Activated CD4-positive, alpha-beta T cell treated with anti-CD3 and anti-CD28 coated beads, Interleukin-2, amount 50 U/mL, for 48 hours (primary cell): ENCODE data around the gene TFF1.
A peak's percentile ranks its signal among the peaks of the same experiment; 100 is the strongest.

ENCODE experiments used
- DNase-seq, 2 experiments: peaks; one replicate each; pipeline ENCODE4 v3.0.0-alpha.2; 2020

Gene TFF1

DNA sequence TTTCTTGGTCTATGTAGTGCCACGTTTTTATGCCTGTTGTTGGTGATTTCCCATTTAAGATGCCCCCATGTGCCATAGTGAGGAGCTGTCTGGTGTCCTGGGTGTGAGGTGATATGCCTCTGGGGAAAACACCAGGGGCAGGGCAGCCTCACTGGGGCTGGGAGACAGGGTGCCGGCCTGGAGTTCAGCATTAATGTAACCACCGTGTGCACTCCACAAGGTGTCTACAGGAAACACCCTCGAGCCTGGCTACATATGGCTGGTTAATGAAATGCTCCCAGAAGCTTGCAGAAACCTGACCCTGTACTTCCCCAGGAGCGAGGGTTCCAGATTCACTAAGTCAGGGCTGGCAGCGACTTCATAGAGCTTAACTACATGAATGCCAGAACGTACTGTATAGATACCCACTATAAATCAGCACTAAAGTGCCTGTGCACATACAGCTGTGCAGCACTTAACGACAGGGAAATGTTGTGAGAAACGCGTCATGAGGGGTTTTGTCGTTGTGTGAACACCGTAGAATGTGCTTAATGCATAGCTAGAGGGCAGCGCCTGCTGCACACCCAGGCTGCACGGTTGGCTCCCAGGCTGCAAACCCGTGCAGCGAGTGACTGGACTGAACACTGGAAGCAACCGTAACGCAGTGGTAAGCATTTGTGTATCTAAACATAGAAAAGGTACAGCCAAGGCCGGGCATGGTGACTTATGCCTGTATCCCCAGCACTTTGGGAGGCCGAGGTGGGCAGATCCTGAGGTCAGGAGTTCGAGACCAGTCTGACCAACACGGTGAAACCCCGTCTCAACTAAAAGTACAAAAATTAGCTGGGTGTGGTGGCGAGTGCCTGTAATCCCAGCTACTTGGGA, 25.9 kb downstream of the TFF1 start:
- no peak for DNase-seq

DNA sequence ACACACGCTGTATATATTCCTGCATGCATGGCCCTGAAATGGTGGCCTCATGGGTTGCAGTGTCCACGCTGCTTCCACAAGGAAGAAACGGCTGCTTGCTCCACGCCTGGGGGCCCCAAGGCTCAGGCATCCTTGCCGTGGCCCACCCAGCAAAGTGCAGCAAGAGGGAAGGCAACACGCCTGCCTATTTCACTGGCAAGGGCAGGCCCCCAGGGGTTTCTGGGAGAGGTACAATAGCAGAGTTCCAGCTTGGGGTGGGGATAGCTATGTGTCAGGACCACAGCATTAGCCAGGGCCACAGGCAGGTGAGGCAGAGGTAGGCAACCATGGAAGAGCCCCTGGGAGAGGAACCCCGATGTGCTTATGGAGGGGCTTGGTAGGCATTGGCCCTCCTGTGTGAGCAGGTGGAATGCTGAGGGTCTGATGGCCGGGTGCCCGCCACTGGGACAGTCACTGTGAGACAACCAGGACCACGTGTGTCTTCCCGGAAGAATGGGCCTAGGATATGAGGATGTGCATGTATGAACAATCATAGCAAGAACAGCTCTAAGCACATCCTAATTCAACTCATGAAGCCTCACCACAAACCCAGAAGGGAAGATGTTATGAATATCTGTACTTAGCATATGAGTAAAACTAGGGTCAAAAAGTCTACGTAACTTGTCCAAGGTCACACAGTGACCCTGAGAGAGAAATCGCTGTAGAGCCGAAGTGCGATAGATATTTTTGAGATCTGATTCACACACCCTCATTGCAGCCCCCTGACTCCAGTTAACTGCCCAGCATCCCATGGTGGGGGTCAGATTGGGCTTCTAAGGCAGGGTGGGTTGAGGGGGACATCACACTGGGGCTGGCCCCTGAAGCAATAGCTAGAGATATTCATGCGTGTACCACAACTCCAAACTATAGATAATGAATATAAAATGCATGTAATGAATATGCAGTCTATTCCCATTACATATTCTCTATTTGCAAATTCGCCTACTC, 27.3 kb downstream of the TFF1 start:
- peak; percentile 12 to 19 for DNase-seq

DNA sequence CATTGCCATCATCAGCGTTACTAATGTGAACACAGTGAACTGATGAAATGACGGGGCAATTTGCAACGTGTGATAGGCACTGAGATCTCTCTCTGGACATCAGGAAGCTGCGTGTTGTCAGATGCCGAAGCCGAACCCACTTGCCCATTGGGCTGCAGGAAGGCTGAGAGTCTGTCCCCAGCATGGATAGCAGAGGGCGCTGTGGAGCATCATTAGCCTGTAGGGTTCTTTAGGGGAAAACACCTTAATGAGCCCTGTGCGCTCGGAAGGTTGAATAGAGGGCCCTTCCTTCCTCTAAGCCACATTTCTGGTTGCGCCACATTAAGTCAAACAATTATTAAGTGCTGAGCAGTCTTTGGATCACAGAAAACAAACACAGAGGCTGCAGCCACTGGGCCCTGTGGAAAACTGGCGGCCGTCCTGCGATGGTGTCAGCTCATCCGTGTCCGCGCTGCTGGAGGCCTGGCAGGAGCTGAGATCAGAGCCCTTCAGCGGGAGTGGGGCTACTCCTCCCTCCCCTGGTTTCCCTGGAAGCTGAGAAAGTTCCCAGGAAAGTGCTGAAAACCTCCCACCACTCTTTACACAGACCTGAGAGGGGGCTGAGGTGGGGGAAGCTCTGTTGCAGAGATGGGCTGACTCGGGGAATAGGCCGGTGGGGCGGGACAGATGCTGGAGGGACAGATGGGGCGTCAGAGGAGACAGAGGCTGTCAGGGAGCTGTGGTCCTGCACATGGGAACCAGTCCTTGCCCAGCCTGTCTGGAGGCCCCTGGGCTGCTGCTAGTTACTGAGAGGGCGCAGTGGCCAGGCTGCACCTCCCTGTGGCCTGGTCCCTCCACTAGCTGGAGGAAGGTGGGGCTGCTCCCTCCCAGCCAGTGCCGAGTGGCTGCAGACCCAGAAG, 28.3 kb downstream of the TFF1 start:
- DNase-seq = peak; percentile 89 to 91

DNA sequence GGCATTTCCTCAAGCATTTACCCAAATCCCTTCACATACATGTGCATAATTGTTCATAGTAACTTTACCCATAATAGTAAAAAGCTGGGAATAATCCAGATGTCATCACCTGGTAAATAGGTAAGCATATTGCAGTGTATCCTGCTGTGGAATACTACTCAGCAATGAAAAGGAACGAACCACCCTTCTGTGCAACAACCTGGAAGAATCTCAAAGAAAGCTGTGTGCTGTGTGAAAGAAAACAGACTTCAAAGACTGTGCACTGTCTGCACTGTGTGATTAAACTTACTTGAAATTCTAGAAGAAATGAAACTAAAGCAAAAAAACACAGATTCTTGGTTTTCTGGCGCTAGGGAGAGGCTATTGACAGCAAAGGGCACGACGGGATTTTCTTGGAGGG, 29.1 kb downstream of the TFF1 start:
- no peak for DNase-seq

DNA sequence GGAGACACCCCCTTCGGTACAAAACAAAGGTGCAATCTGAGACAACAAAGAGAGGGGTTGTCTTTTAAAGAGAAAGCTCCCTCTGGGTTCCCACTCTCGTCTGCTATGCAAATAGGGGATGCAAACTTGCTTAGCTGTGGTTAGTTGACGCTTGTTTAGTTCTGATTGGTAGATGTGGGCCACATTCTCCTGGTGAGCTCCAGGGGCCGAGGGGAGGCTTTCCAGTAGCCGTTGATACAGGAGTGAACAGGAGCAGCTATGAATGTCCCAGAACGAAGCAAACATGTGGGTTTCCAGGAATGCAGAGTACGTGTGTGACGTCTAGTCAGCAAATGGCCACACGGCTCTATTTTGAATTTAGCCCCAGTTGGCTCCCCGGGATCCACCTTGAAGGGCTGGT, 30.3 kb downstream of the TFF1 start:
- no peak for DNase-seq

DNA sequence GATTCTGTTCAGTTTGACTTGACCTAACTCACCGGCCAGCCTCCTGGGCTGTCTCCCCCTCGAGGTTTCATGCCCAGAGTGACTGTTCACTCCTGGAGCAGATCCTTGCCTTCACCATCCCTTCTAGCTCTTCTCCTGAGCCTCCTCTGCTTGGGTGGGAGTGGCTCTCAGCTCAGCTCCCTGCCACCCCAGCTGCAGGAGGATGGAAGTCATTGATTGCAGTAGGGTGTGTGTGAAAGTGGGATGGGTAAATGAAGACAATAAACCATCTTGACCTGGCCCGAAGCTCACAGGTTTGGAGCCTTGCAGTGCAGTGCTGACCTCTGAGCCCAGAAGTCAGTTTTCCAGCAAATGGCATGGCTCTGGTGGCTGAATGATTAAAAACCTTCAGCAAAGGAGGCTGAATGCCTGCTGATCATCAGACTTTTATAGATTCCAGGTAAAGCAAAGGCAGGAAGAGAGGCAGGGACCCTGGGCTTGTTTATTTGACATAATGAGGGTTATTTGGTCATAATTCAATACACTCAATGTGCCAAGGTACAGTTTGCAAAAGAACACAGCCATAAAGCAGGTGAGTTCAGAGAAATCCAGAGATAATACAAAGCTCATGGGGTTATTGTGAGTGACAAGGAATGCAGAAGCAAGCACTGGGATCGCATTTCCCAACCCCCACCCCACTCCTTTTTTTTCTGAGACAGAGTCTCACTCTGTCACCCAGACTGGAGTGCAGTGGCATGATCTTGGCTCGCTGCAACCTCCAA, 33.6 kb downstream of the TFF1 start:
- no peak for DNase-seq

DNA sequence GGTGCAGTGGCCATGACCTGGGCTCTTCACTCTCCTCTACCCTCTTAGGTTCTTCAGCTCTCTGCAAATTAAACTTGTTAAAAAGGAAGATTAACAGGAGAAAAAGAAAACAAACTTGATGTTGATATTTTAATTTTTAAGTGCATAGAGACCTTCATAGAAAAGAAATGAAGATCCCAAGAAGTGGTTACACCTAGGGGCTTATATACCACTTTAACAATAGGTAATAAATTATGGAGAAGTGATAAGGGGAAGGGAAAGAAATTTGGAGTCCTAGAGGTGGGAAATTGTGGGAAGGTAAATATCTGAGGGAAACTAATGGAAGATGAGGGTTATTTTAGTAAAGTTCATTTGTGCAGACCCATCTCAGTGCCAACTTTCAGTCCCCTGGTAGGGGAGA, 34.7 kb downstream of the TFF1 start:
- no peak for DNase-seq

DNA sequence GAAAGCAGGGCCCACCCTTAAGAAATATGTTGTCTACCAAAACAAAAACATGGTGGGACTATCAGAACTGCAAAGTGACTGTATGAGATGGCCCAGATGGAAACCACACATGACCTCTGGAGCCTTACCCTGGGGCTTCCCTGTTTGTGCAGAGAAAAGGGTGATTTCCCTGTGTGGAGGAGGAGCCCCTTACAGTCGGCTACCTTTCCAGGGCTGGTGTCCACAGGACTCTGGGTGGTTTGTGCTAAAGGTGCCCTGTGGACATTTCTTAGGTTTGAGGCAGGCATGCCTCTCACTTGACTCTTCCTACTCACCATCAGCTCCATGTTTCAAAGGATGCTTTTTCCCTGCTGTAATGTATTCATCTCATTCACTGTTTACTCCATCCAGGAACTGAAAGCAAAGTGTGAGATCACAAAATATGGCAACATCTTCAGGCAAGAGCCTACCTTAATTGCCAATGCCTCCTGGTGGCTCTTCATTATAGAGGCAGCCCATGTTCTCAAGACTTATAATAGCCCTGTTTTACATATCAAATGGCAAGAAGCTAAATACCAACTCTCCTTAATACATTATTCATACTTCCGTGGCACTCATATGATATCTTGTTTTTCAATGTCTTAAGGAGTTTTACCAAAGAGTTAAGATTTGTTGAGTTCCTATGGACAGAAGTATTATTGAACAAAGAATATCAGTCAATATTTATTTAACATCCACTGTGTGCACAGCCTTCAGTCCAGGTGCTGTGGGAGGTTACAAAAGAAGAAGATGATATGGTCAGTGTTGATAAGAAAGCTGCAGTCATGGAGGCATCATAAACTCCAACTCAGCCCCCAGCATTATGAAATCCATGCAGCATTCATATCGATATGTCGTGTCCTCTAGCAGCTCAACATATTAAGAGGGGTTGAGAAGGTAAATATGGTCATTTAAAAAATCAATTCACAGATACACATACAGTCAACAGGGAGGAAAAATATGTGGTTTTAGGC, 35.7 kb downstream of the TFF1 start:
- no peak for DNase-seq

DNA sequence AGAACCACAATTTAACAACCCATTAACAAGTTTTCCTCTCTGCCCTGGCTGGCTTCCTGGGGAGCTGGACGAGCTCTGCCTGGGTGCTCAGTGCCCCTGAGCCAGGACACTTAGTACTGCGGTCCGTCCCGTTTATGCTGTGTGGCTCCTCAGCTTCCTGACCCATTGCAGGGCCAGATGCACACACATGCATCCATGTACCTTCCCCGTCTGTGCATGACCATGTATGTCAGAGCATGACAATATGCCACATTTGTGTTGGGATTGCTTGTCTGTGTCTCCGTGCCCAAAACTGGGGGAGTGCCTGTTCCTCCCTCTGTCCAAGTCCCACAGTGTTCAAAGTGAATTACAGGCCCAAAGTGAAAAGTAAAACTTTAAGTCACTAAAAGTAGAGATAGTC, 41.4 kb downstream of the TFF1 start:
- no peak for DNase-seq

DNA sequence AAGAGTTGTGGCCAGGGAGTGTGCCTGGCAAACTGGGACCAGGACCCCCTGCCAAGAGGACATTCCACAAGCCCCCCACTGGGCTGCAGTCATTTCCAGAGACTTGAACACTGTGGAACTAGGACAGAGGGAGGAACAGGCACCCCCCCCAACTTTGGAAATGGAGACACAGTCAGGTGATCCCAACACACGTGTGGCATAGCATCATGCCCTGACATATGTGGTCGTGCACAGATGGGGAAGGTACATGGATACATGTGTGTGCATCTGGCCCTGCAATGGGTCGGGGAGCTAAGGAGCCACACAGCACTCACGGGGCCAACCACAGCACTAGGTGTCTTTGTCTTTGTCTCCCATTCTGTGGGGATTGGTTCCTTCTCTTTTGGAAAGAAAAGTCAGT, 44.5 kb downstream of the TFF1 start:
- no peak for DNase-seq

DNA sequence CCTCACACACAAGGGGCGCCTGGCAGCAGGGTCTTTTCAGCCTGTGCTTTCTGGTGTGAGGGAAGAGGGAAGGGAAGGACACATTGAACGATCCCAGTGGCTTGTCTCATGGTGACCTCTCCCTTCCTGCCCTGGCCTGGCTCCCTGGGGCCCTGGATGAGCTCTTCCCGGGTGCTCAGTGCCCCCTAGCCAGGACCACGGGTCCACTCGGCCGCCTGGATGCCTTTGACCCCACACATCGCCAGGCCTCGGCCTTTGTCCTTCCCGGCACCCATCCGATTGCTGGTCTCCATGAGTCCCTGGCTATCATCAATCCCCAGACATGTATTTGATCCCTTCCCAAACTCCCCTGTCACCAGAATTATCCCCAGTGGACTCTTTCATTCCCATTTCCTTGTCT, 45.1 kb downstream of the TFF1 start:
- DNase-seq = no peak

DNA sequence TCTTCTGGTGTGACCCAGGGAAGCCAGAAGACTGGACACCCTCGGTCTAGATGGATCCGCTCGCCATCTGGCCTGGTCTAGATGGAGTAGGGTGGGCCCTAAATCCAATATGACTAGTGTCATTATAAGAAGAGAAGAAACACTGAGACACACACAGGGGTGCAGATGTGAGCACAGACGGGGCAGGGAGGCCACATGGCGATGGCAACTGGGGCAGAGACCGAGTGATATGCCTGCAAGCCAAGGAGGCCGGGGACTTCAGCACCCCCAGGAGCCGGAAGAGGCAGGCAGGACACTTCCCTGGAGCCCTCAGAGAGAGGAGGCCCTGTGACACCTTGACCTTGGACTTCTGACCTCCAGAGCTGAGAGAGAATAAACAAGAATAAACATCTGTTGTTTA, 45.5 kb downstream of the TFF1 start:
- DNase-seq = no peak

DNA sequence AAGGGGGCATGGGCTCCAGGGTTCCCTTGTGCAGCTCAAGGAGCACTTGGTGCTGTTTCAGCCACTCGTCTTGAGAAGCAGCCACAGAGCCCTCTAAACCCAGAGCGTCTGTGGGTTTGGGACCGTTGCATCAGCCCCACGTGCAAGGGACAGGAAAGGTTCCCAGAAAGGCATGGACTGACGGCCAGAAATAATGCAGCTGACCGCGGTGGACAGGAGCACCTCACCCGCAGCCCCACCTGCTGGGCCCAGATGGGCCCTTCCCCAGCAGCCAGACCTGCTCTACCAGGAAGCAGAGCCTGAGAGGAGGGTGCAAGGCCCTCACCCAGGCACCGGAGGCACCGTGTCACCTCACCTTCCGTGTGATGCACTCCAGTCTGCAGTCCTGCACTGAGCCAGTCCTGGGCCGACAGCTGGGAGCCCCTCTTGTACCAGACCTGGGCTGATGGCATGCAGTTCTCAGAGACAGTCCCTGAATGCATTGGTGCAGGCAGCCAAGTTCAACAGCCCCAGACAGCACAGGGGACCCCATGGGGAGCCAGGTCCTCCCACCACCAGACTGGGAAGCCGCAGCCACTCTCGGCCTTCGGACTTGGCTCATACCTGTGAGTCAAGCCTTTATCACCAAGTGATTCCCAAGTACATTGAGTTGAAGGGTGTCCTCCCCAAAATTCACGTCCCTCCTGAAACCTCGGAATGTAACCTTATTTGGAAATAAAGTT, 46.3 kb downstream of the TFF1 start:
- no peak for DNase-seq

DNA sequence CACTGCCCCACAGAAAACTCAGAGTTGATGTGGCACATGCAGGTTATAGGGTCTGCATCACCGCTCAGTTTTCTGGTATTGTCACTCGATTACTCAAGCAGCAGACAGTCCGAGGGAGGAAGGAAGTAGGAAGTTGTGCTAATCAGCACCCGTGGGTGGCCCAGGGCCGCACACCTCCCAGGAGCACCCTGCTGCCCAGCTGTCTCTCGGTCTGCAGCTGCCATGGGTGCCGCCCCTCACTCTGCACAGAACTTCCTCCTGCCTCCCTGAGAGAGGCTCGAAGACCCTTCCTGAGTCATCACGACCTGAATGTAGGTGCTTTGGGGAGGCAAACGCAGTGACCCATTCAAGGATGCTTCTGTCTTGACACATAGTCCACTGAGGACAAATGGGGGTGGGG, 47.0 kb downstream of the TFF1 start:
- no peak for DNase-seq

DNA sequence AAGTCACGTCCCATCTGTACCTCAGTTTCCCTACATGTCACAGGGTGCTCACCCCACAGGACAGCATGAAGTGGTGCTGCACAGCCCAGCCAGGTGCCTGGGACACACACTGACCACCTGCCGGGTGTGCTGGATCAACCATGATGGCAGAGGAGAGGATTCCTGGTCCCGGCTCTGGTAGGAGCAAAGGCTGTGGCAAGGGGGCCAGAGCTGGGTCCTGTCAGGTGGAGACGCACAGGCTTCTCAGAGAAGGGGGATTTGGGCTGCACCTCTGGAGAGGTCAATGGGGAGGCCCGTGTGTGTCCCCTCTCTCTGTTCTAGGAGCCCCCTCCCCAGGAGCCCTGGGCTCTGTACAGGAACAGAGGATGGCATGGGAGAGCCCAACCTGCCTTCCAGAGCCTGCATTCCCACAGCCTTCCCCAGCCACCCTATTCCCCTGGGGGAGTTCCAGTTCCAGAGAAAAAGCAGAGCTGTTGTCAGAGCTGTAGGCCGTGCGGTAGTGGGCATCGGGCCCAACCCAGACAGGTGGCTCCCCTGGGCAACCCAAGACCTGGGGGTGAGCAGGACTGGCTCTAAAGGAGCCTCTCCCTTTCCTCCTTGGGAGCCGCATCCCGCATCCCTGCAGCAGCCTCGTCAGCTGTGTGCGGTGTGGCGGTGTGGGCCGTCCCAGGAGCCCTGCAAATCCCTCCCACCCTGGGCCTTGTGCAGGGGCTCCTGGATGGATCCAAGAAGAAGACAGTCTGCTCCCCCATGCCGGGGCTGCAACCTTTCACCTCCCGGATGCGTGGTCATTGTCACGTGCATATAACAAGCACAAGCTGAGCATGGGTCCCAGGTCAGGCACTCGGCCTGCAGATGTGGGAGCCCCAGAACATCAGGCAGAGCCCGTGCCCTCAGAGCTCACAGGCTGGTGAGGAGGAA, 48.2 kb downstream of the TFF1 start:
- no peak for DNase-seq

DNA sequence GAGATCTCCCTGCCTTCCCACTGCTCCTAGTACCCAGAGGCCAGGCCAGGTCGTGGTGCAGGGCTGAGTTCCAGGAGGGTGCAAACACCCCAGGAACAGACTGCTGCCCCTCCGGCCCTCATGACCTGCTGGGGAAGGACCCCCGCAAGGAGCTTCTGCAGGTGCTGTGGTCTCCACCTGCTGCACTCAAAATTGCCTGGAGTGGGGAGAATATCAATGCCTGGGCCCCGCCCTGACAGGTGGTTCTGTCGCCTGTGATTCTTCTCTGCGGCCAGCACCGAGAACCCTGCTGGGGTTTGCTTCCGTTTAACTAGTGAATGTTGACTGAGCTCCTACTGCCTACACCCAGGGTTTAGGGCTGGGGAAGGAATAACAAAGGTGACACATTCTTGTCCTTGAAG, 49.0 kb downstream of the TFF1 start:
- no peak for DNase-seq

DNA sequence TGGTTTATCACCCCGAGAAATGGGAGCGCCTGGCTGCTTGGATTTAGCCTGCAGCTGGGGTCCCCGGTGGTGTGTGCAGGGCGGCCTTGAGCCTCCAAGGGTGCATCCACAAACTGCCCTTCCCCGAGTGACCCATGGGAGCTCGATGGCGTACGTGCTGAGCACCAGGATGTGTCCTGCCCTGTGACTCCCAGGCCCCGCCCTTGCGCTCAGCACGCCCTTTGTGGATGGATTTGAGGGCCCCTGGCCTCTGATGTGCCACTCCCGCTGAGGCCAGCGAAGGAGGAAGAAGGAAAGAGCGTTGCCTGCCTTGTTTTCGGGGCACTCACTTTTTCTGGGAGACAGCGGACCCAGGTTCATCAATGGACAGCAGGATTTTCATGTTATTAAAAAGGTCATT, 49.4 kb downstream of the TFF1 start:
- no peak for DNase-seq

DNA sequence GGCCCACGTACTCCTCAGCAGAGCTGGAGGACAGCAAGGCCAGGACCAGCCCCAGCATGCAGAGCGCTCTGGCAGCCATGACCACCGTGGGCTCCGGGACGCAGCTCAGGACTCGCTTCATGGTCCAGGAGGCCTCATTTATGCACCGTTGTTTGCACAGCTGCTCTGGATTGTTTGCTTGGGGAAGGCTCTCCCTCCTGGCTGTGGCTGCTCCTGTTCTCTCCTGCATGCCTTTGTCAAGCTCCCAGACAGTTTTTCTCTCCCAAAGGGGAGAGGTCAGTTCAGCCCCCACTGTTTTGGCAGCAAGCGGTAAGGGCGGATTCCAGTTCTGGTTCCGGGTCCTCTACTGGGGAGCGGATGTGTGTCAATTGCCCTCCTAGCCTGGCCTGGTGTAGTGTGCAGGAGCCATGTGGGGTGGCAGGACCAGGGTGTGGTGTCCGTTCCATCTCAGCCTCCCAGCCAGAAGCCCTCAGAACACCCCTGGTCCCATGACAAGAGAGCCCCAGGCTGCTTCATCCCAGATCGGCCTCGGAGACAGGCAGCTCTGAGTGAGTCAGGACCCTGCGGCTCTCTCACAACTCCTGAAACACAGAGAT, 50.9 kb downstream of the TFF1 start, which contains the start of gene TFF3:
TSS of gene TFF3 (minus strand) at position 114 of the 596 bp plus-strand sequence. CDS start at position 79, 35 bp downstream.
- no peak for DNase-seq
